GM10266 (cell line): ENCODE measurements around the gene RGS10.

Source experiments
- DNase-seq: peaks from one replicate; pipeline ENCODE4 v3.0.0; 2012; ENCODE audit errors: extremely low spot score
- TF ChIP-seq, protein P1 (sequence below): IDR thresholded peaks from 2 replicates; pipeline ENCODE4 v1.5.1; 2012; ENCODE audit warnings: mild to moderate bottlenecking, low read depth; ENCODE audit not compliant: control insufficient read depth, insufficient read depth; ENCODE audit errors: missing control alignments

Gene RGS10

DNA sequence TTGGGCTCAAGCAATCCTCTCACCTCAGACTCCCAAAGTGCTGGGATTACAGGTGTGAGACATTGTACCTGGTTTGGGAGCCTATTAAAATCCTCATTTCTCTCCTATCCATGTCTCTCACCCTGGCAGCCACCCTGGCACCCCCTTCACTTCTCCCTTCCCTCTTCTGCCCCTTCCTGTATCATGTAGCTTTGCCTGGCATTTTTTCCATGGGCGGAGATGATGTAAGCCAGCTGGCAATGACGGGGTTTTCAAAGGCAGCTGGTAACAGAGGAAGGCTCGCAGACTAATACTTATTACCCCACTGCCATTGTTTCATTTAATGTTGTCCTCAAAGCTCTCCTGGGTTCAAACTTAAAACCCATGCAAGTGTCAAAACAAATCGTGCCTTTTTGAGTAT lies 61.9 kb downstream of the RGS10 start:
- TF ChIP-seq, protein P1, sequence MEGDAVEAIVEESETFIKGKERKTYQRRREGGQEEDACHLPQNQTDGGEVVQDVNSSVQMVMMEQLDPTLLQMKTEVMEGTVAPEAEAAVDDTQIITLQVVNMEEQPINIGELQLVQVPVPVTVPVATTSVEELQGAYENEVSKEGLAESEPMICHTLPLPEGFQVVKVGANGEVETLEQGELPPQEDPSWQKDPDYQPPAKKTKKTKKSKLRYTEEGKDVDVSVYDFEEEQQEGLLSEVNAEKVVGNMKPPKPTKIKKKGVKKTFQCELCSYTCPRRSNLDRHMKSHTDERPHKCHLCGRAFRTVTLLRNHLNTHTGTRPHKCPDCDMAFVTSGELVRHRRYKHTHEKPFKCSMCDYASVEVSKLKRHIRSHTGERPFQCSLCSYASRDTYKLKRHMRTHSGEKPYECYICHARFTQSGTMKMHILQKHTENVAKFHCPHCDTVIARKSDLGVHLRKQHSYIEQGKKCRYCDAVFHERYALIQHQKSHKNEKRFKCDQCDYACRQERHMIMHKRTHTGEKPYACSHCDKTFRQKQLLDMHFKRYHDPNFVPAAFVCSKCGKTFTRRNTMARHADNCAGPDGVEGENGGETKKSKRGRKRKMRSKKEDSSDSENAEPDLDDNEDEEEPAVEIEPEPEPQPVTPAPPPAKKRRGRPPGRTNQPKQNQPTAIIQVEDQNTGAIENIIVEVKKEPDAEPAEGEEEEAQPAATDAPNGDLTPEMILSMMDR = no peak
- no peak for DNase-seq

DNA sequence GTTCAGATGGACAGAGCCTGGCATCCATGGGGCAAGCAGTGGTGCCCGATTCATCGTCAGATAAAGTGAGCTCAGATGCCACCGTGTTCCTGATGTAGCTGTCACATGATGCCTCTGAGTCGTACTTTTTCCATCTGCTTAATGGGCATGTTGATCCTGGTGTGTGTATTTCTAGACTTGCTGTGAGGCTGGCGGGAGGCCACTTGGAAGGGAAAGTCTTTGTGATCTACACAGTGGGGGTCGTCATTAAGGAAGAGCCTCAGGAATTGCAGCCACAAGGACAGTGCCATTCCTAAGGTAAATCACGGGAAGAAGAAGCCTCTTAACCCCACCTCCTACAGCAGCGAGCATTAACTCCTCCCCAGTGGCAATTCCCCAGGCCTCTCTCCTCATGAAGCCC lies 63.0 kb downstream of the RGS10 start:
- TF ChIP-seq, protein P1 = no peak
- no peak for DNase-seq

DNA sequence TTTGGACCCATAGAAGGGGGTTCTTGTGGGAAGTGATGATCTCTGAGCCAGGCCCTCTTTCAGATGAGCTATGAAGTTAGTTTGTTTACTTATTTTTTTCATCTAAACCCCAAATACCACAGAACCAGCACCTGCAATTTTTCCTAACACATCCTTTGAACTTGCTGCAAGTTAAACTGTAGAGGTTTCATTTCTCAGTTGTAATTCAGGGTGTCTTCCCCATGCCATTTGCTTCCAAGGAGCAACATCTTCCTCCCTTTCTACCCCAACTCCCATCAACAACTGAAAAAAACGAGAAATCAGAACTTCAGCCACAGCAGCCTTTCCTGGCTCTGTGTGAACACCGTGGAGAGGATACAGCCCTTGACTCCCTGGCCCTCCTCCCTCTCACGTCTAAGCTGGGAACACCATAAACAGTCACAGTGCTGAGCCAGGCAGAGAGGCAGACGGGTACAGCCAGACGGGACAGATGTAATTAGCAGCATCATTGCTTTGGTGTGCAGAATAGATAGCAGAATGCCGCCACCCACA lies 63.6 kb downstream of the RGS10 start:
- DNase-seq = no peak
- TF ChIP-seq, protein P1 = no peak

DNA sequence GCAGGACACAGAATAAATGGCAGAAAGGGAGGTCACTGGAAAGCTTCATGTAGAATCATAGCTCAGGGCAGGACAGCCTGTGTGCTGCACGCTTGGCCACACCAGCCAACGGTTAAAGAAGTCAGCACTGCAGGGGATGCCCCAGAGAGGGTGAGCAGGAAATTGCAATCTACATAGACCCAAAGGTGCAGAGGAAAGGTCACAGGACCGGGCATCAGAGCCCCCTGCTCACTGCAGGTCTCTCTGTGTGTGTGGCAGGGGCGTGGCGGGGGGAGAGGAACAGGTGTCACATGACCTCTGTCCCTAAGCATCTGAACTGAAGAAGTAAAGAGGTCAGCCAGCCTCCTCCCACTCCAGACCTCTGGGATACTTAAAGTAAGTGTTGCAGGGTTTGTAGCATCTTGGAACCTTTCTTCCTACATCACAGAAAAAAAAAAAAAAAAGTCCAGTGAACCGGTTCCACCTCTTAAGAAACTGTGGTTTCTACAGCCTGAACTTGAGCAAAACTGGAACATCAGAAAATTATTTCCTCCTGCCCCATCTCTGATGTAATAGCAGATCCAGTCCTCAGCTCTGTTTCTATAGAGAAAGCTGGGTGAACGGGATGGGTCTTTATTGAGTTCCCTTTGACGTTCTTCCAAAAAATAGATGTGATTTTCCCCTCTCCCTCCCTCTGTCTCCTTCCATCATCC lies 64.3 kb downstream of the RGS10 start:
- no peak for DNase-seq
- TF ChIP-seq, protein P1 = no peak

DNA sequence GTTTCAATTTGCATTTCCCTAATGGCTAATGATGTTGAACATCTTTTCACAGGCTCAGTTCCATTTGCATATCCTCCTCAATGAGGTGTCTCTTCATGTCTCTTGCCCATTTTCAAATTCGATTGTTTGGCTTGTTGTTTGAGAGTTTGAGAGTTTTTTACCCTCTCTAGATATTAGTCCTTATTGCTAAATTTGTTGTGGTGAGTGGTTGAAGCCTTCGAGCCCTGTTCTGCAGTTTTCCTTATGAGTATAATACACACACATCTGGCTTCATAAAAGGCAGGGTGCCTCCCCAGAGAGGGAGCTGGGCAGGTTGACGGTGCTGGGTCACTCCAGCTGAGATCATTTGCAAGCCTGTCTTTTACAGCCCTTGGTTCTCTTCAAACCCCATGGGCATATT lies 65.1 kb downstream of the RGS10 start:
- TF ChIP-seq, protein P1 = no peak
- DNase-seq = no peak

DNA sequence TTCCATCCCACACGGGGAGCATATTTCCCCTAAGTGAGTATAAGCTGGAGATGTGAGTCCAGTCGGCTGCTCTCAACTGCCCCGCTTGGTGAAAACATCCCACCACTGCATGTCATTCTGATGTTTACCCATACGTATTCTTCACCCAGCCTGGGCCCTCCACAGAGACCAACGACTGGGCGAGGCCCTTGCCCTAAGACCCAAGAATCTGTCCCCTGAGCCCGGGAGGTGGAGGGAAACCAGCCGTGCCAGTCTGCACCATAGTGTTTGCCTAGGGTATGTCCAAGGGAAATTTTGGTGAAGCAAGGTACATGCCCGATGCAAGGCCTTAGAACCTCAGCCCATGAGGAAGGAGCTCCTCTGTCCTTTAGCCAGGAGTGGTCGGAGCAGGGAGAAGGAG lies 67.9 kb downstream of the RGS10 start:
- no peak for DNase-seq
- TF ChIP-seq, protein P1 = no peak

DNA sequence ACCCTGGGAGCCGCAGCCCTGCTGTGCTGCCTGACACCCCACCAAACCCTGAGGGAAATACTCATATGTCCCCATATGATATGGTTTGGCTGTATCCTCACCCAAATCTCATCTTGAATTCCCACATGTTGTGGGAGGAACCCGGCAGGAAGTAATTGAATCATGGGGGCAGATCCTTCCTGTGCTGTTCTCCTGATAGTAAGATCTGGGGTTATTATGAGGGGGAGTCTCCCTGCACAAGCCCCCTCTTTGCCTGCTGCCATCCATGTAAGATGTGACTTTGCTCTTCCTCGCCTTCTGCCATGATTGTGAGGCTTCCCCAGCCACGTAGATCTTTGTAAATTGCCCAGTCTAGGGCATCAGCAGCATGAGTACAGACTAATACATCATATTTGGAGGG lies 68.7 kb downstream of the RGS10 start:
- no peak for DNase-seq
- TF ChIP-seq, protein P1 = no peak
